Ishikawa (cell line): Measurements from ENCODE around the gene PTPRD.

Experiments used
- CEBPB ChIP-seq: IDR thresholded peaks from 2 replicates; pipeline ENCODE4 v1.6.1; 2012
- CREB1 ChIP-seq: IDR thresholded peaks from 2 replicates; pipeline ENCODE4 v1.6.1; 2012; ENCODE audit warnings: low read depth
- FOXM1 ChIP-seq: IDR thresholded peaks from 2 replicates; pipeline ENCODE4 v1.6.1; 2012; ENCODE audit warnings: low read depth, borderline replicate concordance
- RAD21 ChIP-seq: IDR thresholded peaks from 2 replicates; pipeline ENCODE4 v1.6.1; 2012; ENCODE audit warnings: low read depth

DNA sequence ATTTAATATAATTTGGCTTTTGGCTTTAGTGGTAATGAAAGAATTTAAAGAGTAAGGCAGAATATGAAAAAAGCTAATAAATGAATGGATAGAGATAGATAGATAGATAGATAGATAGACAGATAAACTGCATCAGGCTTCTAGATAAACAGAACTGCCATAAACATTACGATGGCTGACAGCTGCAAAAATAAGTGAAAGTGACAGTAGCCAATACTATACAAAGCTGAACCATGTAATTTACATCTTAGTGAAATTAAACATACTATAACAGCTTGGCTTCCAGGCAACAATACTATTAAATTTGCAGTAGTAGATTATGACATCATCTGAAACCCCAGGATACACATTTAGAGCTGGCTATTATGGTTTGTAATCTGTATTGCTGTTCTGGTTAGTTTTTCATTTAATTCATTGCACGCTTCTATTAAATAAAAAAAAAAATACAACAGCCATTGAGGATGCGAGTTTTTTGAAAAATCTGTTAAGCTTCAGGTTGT, 1354.8 kb downstream of the PTPRD start:
- TF ChIP-seq RAD21 (no peak), CREB1 (no peak), FOXM1 (no peak), CEBPB (no peak)
